ENCODE data around the gene PLCB2. TPM values are rescaled to one million over a fixed set of nuclear protein-coding genes. Genes with fewer than 3 reads are reported as not detected.

Gene PLCB2
- total RNA-seq, 1 donor from 2014 or later = not detected

- FAIRE-seq = peak; percentile 7
- DNase-seq (ENCODE audit: low read depth) = no peak
- peaks cover 18% of the 10 kb centered on the region for H3K36me3 ChIP-seq (ENCODE audit: control insufficient read depth, insufficient read depth, low read length)
- H3K27me3 ChIP-seq (ENCODE audit: control insufficient read depth, insufficient read depth, low read length) = peaks cover 25% of the 10 kb centered on the region
- TF ChIP-seq, protein P1, sequence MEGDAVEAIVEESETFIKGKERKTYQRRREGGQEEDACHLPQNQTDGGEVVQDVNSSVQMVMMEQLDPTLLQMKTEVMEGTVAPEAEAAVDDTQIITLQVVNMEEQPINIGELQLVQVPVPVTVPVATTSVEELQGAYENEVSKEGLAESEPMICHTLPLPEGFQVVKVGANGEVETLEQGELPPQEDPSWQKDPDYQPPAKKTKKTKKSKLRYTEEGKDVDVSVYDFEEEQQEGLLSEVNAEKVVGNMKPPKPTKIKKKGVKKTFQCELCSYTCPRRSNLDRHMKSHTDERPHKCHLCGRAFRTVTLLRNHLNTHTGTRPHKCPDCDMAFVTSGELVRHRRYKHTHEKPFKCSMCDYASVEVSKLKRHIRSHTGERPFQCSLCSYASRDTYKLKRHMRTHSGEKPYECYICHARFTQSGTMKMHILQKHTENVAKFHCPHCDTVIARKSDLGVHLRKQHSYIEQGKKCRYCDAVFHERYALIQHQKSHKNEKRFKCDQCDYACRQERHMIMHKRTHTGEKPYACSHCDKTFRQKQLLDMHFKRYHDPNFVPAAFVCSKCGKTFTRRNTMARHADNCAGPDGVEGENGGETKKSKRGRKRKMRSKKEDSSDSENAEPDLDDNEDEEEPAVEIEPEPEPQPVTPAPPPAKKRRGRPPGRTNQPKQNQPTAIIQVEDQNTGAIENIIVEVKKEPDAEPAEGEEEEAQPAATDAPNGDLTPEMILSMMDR (IDR thresholded peaks at IDR 0.05; ENCODE audit: insufficient read depth, low read length, severe bottlenecking) = no peak
- H3K4me3 ChIP-seq (ENCODE audit: low read depth, low read length) = no peak overlapping the region
These were observed 27.3 kb downstream of the PLCB2 start for GRCh38 chr15:40280260-40281056.

GRCh38 chr15:40279437-40280141 lies 28.1 kb downstream of the PLCB2 start:
- peaks cover 18% of the 10 kb centered on the region for H3K36me3 ChIP-seq (ENCODE audit: control insufficient read depth, insufficient read depth, low read length)
- no peak for FAIRE-seq
- H3K4me3 ChIP-seq (ENCODE audit: low read depth, low read length) = no peak overlapping the region
- DNase-seq (ENCODE audit: low read depth) = peak; percentile 25
- TF ChIP-seq, protein P1 (IDR thresholded peaks at IDR 0.05; ENCODE audit: insufficient read depth, low read length, severe bottlenecking) = peak; percentile 96
- H3K27me3 ChIP-seq (ENCODE audit: control insufficient read depth, insufficient read depth, low read length) = peaks cover 25% of the 10 kb centered on the region

DNA sequence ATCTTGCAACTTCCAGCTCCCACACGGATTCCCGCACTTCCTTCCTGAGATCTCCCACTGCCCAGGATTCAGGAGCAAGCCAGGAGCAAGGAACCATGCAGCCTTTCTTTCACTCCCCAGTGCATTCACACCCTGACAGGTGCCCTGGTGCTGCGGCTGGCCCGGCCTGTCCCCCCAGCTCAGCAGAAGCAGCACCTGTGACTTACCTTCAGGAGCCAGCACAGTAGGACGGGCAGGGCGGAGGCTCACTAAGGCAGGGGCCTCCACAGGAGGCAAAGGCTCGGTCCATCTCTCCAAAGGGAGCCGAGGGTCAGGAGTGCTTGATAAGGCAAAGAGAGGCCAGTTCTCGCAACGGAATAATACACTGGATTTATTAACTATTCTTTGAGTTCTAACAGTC lies 29.7 kb downstream of the PLCB2 start:
- Histone ChIP-seq H3K4me3 (ENCODE audit: low read depth, low read length) (no peak overlapping the region), H3K27me3 (ENCODE audit: control insufficient read depth, insufficient read depth, low read length) (peaks cover 17% of the 10 kb centered on the region), H3K36me3 (ENCODE audit: control insufficient read depth, insufficient read depth, low read length) (peaks cover 24% of the 10 kb centered on the region)
- TF ChIP-seq, protein P1 (IDR thresholded peaks at IDR 0.05; ENCODE audit: insufficient read depth, low read length, severe bottlenecking) = no peak
- FAIRE-seq (no peak), DNase-seq (ENCODE audit: low read depth) (no peak)

GRCh38 chr15:40277471-40277870 lies 30.3 kb downstream of the PLCB2 start:
- H3K4me3 ChIP-seq (ENCODE audit: low read depth, low read length) = no peak overlapping the region
- peaks cover 15% of the 10 kb centered on the region for H3K27me3 ChIP-seq (ENCODE audit: control insufficient read depth, insufficient read depth, low read length)
- TF ChIP-seq, protein P1 (IDR thresholded peaks at IDR 0.05; ENCODE audit: insufficient read depth, low read length, severe bottlenecking) = no peak
- FAIRE-seq (no peak), DNase-seq (ENCODE audit: low read depth) (no peak)
- H3K36me3 ChIP-seq (ENCODE audit: control insufficient read depth, insufficient read depth, low read length) = peaks cover 29% of the 10 kb centered on the region

DNA sequence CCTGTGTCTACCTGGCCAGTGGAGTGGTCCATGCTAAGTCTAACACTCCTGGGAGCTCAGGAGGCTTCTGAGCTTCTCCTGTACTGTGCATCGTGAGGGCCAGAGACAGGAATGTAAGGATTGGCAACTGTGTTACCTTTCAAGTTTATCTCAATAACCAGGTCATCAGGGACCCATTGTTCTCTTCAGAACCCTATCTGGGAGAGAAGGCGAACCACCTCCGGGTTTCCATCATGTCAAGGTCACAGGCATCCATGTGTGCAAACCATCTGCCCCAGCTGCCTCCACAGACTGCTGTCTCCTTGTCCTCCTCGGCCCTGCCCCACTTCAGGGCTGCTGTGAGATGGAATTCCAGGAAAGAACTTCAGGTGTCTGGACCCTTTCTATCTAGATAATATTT lies 30.8 kb downstream of the PLCB2 start:
- DNase-seq (ENCODE audit: low read depth) = no peak
- Histone ChIP-seq H3K4me3 (ENCODE audit: low read depth, low read length) (no peak overlapping the region), H3K27me3 (ENCODE audit: control insufficient read depth, insufficient read depth, low read length) (peaks cover 12% of the 10 kb centered on the region), H3K36me3 (ENCODE audit: control insufficient read depth, insufficient read depth, low read length) (peaks cover 32% of the 10 kb centered on the region)
- TF ChIP-seq, protein P1 (IDR thresholded peaks at IDR 0.05; ENCODE audit: insufficient read depth, low read length, severe bottlenecking) = no peak
- no peak for FAIRE-seq
